ENCODE measurements around the gene SPAG17.

The SPAG17 gene

GRCh38 chr1:118190561-118190960 is 5.5 kb upstream of the SPAG17 start:
- H4K20me1 ChIP-seq (ENCODE audit: control insufficient read depth, insufficient read depth, low read depth, low read length): no peaks in the 10 kb centered on the region

DNA sequence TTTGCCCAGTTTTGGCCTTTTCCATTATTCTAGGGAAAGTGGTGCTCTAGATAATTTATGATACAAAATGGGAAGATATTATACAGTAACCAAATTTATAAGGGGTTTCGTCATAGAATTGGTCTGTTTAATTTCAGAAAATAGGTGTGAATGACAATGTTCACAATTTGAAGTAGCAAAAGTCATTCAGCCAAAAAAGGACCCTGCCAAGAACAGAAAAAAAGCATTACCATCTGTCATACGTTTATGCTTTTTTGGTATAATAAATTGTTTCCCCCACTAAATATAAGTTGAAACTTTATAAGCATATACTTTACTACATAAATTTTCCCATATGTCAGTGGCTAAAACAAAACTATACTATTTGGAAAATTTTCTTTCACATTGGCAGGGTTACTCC is 4.5 kb upstream of the SPAG17 start:
- TF ChIP-seq, protein P1, sequence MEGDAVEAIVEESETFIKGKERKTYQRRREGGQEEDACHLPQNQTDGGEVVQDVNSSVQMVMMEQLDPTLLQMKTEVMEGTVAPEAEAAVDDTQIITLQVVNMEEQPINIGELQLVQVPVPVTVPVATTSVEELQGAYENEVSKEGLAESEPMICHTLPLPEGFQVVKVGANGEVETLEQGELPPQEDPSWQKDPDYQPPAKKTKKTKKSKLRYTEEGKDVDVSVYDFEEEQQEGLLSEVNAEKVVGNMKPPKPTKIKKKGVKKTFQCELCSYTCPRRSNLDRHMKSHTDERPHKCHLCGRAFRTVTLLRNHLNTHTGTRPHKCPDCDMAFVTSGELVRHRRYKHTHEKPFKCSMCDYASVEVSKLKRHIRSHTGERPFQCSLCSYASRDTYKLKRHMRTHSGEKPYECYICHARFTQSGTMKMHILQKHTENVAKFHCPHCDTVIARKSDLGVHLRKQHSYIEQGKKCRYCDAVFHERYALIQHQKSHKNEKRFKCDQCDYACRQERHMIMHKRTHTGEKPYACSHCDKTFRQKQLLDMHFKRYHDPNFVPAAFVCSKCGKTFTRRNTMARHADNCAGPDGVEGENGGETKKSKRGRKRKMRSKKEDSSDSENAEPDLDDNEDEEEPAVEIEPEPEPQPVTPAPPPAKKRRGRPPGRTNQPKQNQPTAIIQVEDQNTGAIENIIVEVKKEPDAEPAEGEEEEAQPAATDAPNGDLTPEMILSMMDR (IDR thresholded peaks at IDR 0.05; ENCODE audit: low read depth, low read length, poor library complexity, severe bottlenecking): no peak
- no peak for TF ChIP-seq EZH2phosphoT487 (IDR thresholded peaks at IDR 0.05; ENCODE audit: borderline replicate concordance, low read length)
- Histone ChIP-seq H3K27ac (ENCODE audit: low read depth, low read length) (no peak overlapping the region), H3K36me3 (ENCODE audit: control insufficient read depth, low read length) (no peaks in the 10 kb centered on the region), H3K4me3 (ENCODE audit: low read length) (no peak overlapping the region), H3K27me3 (ENCODE audit: control insufficient read depth, low read length) (no peaks in the 10 kb centered on the region), H3K4me1 (ENCODE audit: control insufficient read depth, low read length) (no peaks in the 10 kb centered on the region), H3K9me2 (replicated peaks; ENCODE audit: control insufficient read depth, low read length) (no peaks in the 10 kb centered on the region), H3K4me2 (ENCODE audit: low read length) (no peak overlapping the region), H3K79me2 (ENCODE audit: control insufficient read depth, low read length) (no peaks in the 10 kb centered on the region), H3F3A (ENCODE audit: control insufficient read depth, insufficient read depth) (no peaks in the 10 kb centered on the region), H4K20me1 (ENCODE audit: control insufficient read depth, insufficient read depth, low read depth, low read length) (no peaks in the 10 kb centered on the region), H3K9me3 (ENCODE audit: control insufficient read depth, insufficient read depth, low read length) (0 out of 2 replicates have a peak, but pooled peaks cover 2% of the 10 kb centered on the region)

More at GRCh38 chr1:118190561-118190960, 5.5 kb upstream of the SPAG17 start:
- Histone ChIP-seq H3K27me3 (ENCODE audit: control insufficient read depth, low read length) (no peaks in the 10 kb centered on the region), H3K36me3 (ENCODE audit: control insufficient read depth, low read length) (no peaks in the 10 kb centered on the region), H3K4me3 (ENCODE audit: low read length) (no peak overlapping the region), H3K9me3 (ENCODE audit: control insufficient read depth, insufficient read depth, low read length) (0 out of 2 replicates have a peak, but pooled peaks cover 2% of the 10 kb centered on the region), H3F3A (ENCODE audit: control insufficient read depth, insufficient read depth) (no peaks in the 10 kb centered on the region), H3K4me2 (ENCODE audit: low read length) (no peak overlapping the region), H3K4me1 (ENCODE audit: control insufficient read depth, low read length) (no peaks in the 10 kb centered on the region), H3K27ac (ENCODE audit: low read depth, low read length) (no peak overlapping the region), H3K9me2 (replicated peaks; ENCODE audit: control insufficient read depth, low read length) (no peaks in the 10 kb centered on the region), H3K79me2 (ENCODE audit: control insufficient read depth, low read length) (no peaks in the 10 kb centered on the region)
- TF ChIP-seq, protein P1 (IDR thresholded peaks at IDR 0.05; ENCODE audit: low read depth, low read length, poor library complexity, severe bottlenecking): no peak
- TF ChIP-seq EZH2phosphoT487 (IDR thresholded peaks at IDR 0.05; ENCODE audit: borderline replicate concordance, low read length): no peak

GRCh38 chr1:118188411-118188810 is 3.4 kb upstream of the SPAG17 start:
- no peak overlapping the region for H3K4me2 ChIP-seq (ENCODE audit: low read length)
- H3K4me1 ChIP-seq (ENCODE audit: control insufficient read depth, low read length): no peaks in the 10 kb centered on the region
- H3K27me3 ChIP-seq (ENCODE audit: control insufficient read depth, low read length): no peaks in the 10 kb centered on the region
- 0 out of 2 replicates have a peak, but pooled peaks cover 2% of the 10 kb centered on the region for H3K9me3 ChIP-seq (ENCODE audit: control insufficient read depth, insufficient read depth, low read length)
- no peaks in the 10 kb centered on the region for H3K79me2 ChIP-seq (ENCODE audit: control insufficient read depth, low read length)
- no peaks in the 10 kb centered on the region for H3F3A ChIP-seq (ENCODE audit: control insufficient read depth, insufficient read depth)
- H3K36me3 ChIP-seq (ENCODE audit: control insufficient read depth, low read length): no peaks in the 10 kb centered on the region
- H3K4me3 ChIP-seq (ENCODE audit: low read length): no peak overlapping the region
- H3K9me2 ChIP-seq (replicated peaks; ENCODE audit: control insufficient read depth, low read length): no peaks in the 10 kb centered on the region
- TF ChIP-seq EZH2phosphoT487 (IDR thresholded peaks at IDR 0.05; ENCODE audit: borderline replicate concordance, low read length): no peak
- TF ChIP-seq, protein P1 (IDR thresholded peaks at IDR 0.05; ENCODE audit: low read depth, low read length, poor library complexity, severe bottlenecking): no peak
- no peaks in the 10 kb centered on the region for H4K20me1 ChIP-seq (ENCODE audit: control insufficient read depth, insufficient read depth, low read depth, low read length)
- H3K27ac ChIP-seq (ENCODE audit: low read depth, low read length): no peak overlapping the region

Measured in DOHH2 (cell line).